Stimulated activated CD4-positive, alpha-beta T cell treated with anti-CD3 and anti-CD28 coated beads, Interleukin-12 subunit alpha, Interleukin-12 subunit beta, amount 100 ng/mL, for 24 hours (primary cell): ENCODE results near the gene ACOXL.

Experiments used
- DNase-seq, 2 experiments: peaks; one replicate each; pipeline ENCODE4 v3.0.0-alpha.2; 2020; ENCODE audit warnings: low read depth in 2 of 2

Gene ACOXL

DNA sequence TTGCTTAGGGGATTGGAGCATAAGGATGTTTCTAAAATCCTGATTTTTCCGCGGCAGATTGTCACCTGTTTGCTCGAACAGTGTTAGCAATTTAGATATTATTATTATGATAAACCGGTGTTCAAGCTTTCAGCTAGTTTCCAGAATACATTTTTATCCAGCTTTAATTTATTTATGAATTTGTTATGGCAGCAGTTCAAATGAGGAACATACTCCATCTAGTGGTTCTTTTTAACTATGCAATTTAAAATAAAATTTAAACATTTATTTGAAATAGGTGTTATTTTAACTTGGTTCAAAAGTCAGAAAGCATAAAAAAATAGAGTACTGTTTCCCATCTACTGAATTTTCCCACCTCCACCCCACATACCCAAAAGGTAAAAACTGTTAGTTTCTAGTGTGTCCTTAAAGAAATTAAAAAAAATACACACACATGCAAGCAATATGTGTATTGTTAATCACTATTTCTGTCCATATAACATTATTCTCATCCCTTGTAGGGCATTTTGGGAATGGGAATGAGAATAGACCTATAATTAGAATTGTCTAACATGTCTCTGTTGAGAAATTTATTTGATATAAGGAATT lies 23.2 kb downstream of the ACOXL start:
- no peak for DNase-seq

DNA sequence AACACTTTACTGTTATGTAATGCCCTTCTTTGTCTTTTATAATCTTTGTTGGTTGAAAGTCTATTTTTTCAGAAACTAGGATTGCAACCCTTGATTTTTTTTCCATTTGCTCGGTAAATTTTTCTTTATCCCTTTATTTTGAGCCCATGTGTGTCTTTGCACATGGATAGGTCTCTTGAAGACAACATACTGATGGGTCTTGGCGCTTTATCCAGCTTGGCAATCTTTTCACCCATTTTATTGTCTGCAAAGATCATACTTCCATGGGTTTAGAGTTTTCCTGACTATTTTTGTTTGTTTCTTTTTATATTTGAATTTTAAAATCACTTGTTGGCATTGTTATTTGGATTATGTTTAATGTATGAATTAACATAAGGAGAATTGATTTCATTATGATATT lies 27.0 kb downstream of the ACOXL start:
- no peak for DNase-seq

DNA sequence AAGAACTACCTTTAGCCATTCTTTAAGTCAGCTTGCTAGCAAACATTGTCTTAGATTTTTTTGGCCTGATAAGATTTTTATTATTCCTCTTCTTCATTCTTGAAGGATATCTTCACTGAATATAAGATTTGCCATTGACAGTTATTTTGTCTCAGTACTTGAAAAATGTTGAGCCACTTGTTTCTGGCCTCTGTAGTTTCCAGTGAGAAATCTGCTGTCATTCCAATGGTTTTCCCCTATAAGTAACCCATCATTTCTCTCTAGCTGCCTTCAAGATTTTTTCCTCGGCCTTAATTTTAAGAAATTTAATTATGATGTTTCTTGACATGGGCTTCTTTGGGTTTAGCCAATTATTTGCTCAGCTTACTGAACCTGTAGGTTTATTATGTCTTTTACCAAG lies 32.6 kb downstream of the ACOXL start:
- no peak for DNase-seq

DNA sequence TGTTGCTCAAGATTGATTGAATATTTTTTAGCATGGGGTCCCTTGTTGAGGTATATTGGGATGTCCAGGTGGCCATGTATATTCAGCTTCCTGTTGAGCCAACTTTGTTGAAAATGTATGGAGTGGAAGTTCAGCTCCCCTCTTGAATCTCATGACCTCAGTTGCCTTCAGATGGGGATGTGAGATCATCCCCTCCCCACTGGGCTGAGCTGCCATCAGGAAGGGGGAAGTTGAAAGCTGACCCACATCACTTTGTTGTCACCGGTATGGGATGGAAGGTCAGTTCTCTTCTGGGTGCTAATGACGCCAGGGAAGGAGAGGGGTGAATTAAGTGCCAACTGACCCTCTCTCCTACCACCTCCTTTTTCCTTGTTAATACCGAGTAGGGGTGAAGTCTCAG lies 33.9 kb downstream of the ACOXL start:
- DNase-seq: no peak

DNA sequence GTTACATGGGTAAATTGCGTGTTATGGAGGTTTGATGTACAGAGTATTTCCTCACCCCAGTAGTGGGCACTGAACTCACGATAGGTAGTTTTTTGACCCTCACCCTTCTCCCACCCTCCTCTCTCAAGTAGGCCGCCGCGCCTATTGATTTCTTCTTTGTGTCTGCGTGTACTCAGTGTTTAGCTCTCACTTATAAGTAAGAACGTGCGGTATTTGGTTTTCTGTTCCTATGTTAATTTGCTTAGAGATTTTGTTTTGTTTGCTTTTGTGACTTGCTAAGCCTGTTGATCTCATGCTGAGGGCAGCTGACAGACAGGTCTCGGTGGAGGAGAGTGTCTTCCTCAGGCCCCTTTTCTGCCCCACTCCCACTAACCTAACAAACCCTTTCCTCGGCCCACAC lies 36.2 kb downstream of the ACOXL start:
- no peak for DNase-seq

DNA sequence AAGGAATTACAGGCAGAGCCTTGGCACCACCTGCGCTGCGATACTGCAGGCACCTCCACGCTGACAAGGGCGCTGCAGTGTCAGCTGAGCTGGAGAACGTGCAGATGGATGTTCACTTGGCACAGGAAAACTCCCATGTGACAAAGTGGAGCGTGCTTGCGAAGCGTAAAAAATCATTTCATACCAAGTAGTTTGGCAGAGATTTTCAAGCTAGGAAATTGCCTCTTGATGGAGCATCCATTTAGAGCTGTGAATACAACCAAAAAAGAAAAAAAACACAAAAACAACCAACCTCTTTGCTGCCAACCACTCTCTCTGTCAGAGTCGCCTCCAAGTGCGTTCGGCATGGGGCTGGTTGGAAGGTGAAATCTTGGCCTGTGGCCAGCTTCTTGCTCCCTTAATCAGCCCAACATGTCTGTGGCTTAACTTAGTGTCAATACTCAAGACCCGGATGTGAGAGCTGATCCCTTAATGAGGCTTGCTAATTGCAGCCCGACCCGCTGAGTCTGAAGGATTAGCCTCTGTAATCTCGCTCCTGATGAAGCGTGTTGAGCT lies 38.1 kb downstream of the ACOXL start:
- DNase-seq: no peak

DNA sequence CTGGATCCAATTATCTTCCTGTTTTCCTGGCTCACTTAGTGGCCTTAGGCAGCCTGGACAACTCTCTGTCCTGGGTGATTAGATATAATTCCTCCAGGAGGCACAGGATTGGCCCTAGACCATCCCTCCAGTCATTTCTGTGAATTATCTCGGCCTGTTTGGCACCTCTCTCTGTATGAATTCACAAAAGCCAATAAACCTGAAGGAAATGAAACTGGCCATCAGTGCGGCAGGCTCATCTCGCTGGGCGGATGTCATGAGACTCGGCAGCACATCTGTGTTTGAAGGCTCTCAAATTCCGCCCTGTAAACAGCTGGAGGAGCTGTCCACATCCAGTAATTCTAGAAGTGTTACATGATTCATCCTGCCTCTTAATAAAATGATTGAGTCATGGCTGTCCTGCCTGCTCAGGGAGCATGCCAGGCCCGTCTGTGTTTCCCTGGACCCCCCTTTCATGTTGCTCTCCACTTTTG lies 38.6 kb downstream of the ACOXL start:
- no peak for DNase-seq

DNA sequence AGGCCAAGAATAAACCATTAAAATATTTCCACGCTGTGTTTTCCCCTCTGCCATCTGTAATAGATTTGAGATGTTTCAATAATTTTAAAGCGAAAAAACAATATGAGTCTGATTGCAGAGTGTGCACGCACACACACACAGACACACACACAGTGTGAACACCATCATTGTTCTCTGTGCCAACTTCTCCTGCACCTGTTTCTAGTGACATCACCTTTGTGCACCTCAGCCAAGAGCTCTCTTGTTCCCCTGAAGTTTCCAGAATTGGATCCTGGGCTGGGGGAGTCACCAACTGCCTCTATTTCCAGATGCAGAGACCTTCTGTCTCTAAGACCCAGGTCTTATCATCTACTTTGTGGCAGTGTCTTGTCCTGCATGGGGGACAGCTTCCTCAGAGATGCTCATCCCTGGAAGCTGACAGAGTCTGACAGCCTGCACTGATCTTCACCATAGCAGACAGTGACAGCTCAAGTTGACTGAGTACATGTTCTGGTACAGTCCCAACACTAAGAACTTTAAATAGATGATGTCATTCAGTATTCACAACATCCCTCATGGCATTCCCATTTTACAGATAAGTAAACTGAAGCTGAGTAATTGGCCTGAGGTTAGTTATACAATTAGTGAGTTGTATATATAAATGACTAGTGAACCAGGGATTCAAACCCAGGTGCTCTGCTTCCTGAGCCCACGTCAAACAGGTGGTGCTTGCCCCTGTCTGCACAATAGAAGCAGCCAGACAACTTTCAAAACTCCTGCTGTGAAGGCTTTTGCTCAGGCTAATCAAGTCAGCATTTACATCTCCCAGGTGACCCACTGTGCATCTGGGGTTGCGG lies 39.4 kb downstream of the ACOXL start:
- DNase-seq: no peak

DNA sequence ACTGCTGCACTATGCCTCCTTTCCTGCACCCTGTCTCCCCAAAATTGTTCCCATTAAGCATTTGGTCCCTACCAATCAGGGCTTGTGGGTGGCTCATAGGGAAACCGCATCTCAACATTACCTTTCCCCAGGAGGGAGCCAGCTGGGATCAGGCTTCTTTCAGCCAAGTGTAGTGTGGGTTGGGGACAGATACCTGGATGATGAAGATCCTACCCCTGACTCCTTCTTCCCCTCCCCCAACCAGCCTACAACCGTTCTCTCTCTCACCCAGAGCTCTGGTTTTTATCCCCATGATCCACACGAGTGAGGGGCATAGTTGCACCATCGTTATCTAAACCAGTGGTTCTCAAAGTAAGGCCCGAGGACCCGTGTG lies 40.0 kb downstream of the ACOXL start:
- DNase-seq: no peak

DNA sequence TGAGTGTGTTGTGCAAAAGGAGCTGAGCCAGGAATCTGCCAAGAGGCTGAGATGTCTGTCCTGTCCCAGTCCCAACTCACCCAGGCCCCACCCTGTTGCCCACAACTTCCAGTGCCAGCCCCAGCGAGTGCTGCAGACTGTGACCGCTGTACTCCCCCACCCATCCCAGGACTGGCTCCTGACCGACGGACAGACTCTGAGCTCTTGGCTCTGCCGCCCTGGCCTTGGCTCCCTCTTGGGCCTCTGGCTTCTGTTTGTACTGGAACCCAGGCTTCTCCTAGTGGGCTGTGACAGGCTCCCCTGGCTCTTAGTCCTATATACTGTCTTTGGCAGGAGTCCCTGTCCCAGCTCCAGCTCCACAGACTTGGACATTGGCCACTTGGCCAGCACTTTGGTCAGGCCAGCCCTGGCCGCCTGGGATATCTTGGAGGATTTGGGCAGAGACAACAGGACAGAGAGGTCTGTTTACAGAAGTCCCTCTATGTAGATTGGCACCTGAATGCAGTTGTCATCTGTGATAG lies 41.1 kb downstream of the ACOXL start:
- DNase-seq: no peak

DNA sequence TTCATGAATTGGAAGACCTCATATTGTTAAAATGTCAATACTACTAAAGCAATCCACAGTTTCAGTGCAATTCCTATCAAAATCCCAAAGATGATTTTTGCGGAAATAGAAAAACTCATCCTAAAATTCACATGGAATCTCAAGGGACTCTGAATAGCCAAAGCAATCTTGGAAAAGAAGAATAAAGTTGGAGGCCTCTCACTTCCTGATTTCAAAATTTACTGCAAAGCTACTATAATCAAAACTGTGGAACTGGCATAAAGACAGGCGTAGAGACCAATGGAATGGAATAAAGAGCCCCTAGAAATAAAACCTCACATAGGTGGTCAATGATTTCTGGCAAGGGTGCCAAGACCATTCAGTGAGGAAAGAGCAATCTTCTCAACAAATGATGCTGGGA lies 42.3 kb downstream of the ACOXL start:
- no peak for DNase-seq

DNA sequence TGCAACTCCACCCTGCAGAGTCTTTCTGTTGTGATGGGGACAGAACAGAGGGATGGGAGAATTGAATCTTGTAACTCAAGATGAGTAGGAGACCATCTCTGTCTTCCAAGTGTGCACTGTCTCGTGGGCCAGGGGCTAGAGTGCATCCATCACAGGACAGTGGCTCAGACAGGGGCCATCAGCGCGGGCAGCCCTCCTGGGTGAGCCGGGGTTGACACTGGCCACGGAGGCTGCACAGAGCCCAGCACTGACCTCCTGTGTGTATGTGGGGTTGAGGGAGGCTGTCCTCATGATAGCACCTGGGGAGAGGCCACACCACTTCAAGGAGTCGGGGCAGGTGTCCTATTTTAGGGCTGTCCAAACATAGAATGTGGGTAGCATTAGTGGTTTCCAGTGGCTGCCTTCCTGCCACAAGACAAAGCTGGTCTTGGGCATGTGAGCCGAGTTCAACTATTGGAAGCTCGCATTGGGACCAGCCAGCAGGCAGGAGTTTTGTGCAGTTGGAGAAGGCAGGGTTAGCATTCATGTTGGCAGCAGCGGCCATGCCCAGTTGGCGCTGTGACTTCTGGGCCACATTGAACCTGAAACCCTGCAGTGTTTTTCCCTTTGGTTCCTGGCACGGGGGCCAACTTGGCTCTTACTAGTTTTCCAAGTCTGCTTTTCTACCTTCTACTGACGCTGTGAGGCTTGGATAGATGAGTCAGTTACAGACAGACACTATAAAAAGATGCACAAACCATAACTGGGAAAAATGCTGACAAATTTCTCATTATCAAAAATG lies 45.3 kb downstream of the ACOXL start:
- DNase-seq: no peak

DNA sequence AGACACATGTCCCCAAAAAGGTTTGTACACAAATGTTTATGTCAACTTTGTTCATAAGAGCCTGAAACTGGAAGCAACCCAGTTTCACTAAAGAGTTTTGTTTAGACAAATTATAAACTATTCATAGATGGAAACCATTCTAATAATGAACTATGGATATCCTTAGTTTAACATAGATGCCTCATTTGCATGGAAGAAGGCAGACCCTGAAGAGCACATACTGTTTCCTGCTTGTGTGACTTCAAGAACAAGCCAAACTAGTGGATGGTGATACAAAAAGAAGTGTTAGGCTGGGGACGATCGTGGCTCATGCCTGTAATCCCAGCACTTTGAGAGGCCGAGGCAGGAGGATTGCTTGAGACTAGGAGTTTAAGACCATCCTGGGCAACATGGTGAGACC lies 48.1 kb downstream of the ACOXL start:
- no peak for DNase-seq

DNA sequence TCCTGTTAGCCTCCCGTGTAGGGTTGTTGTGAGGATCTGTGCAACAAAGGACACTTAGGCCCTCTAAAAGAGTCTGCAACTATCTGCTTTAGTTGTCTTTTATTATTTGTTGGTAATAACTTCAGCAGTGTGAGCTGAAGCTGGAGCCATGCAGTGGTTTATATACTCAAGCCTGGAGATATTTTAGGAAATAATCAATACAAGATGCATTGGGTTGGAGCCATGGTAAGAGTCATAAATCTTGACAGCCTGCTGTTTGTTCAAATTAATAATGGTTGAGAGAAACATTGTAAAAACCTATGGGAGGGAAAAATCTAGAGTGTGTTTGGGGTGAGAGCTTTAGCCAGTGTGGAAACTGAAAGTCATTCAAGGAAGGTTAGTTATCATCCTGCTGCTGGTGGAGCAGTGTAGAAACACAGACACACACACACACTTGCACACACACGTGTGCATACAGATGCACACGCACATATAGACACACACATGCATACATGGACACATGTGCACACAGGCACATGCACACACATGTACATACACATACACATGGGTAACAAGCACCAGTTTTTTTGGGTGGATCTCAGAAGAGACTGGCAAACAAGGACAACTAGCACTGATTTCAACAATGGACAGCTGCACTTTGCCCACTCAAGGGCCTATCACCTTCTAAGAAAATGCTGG lies 51.0 kb downstream of the ACOXL start:
- DNase-seq: no peak

DNA sequence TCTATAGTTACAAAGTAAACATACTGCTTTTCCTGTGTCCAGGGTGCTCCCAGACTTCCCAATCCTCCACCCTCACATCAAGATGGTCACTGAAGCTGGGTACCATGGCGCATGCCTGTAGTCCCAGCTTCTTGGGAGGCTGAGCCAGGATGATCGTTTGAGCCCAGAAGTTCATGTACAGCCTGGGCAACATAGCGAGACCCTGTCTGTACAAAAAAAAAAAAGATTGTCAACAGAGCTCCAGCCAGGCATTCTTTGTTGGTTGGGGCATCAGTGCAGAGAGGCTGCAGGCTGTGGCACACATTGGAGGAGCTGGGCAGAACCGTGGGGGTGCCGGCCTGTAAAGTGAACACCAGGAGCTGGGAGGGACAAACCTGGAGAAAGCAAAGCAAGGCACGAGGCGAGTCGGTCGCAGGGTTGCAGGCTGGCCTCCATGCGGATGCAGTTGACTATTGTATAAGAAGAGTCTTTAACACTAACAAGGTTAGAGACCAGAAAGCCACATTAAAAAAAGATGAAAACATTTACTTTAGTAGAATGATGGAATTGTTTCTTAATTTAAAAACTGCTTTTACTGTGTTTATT lies 51.8 kb downstream of the ACOXL start:
- DNase-seq: no peak

DNA sequence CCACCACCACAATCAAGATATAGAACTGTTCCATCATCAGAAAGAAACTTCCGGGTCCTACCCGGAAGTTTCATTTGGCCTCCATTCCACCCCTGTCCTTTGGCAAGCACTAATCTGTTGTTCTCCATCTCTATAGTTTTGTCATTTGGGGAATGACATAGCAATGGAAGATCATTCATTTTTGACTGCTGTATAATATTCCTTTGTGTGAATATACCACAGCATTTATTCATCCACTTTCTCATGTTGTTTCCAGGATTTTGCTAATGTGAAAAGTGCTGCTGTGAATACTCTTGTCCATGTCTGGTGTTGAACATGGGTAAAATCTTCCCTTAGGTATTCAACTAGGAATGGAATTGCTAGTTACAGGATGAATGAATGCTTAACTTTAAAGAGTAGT lies 53.1 kb downstream of the ACOXL start:
- DNase-seq: no peak

DNA sequence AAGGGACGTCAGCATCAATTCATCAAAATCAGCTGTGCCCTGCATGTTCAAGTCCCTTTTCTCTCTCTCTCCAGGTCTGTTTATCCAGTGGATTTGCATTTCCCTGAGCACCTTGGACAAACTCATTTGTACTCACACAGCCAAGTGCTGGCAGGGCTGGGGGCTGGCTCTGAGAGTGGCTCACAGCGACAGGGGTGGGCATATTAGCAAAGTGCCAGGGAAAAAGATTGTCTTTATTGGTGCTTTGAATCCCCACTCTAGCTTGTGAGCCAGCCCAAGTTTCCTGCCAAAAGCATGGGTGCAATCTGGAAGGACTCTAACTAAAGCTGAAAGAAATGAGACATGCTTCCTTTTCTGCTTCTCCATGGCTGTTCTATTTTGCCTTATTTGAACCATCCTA lies 56.6 kb downstream of the ACOXL start:
- no peak for DNase-seq

DNA sequence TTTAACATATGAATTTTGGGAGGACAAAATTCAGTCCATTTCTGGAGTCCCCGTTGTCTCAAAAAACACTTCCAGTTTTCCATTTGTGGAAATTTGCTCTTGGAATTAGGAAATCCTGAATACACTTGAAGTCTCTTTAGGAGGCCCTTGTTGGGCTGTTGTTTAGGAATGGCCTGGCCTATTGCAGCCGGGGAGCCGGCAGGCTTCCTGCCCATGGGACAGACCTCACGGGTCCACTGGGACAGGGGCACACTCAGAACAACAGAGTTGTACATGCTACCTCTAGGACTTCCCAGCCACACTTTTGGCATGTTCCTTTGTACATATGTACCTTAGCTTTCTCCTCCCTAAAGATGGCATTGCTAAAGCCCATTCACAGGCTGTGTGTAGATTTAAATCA lies 57.3 kb downstream of the ACOXL start:
- no peak for DNase-seq

DNA sequence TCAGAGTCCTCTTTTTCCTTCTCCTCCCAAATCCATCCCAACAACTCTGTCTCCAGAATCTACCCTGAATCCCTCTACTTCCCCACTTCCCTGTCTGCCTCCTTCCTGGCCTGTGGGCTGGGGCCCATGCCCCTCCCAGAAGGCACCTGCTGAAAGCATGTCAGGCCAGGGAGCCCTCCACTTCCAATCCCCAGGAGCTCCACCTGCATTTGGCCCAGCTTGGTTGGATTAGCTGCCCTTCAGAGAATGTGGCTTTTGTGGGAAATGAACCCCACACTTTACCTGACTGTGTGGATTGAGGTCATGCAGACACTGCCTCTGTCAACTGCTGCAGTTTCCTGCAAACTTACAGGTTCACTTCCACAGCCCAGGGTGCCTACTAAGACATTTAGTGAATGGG lies 58.5 kb downstream of the ACOXL start:
- DNase-seq: no peak

DNA sequence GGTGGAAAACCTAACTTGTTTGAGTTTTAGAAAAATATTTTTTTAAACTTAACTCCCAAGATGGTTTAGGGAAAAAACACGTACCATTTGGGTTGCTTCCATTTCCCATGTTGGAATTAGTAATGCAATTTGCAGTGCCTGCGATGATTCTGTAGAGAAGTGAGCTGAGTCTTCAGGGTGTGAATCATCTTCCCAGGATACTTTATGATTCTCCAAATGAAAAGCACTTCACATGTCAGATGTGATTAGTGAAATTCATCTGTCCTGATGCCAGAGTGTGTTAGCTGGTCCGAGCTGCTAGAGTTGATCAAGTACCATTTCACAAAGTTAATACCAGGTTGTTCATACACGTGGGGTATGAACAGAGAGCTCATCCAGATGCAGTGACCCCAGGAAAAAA lies 59.1 kb downstream of the ACOXL start:
- DNase-seq: no peak

DNA sequence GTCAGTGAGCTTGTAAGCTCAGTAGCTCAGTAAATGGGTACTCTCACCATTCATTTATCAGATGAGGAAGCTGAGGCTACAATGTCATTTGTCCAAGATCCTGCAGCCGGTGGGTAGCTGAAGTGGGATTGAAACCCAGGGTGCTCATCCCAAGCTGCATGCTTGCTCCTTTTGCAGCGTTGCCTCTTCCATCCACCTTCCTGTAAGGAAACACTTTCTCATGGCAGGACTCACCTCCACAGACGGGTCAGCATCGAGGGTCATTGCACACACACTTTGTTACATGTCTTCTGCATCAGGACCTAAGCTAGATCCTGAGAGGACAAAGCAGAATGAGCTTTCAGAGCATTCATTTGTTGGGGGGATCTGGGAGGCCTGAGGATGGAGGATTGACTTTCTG lies 60.7 kb downstream of the ACOXL start:
- no peak for DNase-seq
